Epidermal melanocyte (primary cell): ENCODE results near the gene RNF144B.

ENCODE experiments used
- DNase-seq: peaks from one replicate; pipeline ENCODE4 v3.0.0; 2011; ENCODE audit warnings: low spot score; ENCODE audit not compliant: insufficient read length

RNF144B gene

DNA sequence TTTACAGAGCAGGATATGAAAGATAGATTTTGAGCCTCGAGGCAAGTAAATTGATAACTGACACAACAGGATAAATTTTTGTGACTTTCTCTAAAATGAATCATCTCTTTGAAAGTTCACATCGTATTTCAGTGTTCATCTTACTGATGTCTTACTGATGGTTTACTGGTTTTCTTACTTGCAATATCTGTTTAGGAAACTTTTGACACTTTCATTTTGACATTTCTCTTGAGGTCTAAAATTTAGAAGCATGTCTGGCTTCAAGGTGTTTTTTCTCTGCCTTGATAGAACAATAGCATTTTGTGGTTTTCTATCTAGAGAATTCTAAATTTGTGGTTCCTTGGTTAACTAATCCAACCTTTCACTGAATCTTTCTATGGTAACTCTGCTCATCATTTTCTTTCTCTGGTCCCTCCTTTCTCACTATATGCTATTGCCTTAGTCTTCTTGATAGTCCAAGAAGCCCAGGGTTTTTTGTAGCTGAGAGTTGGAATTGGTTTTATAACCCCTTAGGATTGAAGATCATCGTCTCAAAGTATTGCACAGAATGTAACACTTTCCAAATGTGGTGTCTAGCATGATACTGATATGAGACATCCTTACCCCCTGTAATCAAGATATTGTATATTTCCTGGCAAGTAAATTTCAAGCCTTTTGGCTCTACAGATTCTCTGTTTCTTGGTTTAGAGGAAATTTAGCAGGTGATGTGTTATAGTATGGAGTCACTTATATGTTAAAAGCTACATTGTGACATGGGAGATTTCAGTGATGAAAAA, 98.7 kb downstream of the RNF144B start:
- no peak for DNase-seq

- DNase-seq = no peak
Observed at GRCh38 chr6:18488004-18488403, 100.9 kb downstream of the RNF144B start.

GRCh38 chr6:18488526-18489270, 101.5 kb downstream of the RNF144B start:
- DNase-seq = no peak

DNA sequence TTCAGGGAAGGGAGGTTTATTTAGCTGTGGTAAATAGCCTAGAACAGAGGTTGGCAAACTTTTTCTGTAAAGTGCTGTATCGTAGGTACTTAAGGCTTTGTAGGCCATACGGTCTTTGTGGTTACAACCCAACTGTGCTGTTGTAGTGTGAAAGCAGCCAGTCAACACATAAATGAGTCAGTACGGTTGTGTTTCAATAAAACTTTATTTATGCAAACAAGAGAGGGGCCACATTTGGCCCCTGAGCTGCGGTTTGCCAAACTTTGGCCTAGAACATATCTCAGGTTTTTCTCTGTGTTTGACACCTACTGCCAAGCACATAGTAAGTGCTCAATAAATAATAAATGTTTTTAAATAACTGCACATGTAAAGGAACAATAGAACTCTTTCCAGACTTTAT, 102.2 kb downstream of the RNF144B start:
- no peak for DNase-seq

DNA sequence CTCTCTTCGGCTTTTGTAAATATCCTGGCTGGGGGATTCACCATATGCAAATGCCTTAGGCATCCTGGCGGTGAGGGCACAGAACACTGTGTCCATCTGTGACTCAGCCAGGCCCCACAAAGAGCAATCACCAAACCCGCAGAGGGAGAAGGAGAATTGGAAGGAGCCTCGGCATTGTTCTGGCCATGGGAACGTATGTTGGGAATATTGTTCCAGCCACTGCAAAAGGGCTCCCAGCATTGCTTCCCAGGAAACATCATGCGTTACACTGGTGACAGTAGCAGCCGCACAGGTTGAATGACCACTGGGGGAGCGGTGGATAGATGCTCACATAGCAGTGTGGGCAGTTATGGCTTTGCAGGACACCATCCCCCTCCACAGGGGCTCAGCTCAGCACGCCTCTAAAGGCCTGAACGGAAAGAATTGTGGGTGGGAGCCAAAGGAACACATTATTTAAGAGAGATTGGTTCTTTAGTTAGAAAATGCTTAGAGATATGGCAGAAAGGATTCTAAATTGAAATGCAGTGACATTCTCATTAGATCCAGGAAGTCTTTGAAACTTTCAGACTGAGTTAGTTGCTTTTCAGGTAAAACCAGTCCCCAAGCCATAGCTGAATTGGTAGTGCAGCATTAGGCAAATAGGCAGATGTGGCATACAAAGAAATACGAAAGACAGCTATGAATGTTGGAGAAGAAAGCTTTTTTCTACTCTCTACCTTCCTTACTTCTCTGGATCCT, 104.3 kb downstream of the RNF144B start:
- DNase-seq = no peak

- no peak for DNase-seq
Observed at GRCh38 chr6:18492972-18493371, 105.8 kb downstream of the RNF144B start.

GRCh38 chr6:18493382-18493891, 106.3 kb downstream of the RNF144B start:
- DNase-seq = no peak

- no peak for DNase-seq
Observed at GRCh38 chr6:18493925-18494324, 106.8 kb downstream of the RNF144B start.

GRCh38 chr6:18495236-18495635, 108.1 kb downstream of the RNF144B start:
- DNase-seq = no peak

DNA sequence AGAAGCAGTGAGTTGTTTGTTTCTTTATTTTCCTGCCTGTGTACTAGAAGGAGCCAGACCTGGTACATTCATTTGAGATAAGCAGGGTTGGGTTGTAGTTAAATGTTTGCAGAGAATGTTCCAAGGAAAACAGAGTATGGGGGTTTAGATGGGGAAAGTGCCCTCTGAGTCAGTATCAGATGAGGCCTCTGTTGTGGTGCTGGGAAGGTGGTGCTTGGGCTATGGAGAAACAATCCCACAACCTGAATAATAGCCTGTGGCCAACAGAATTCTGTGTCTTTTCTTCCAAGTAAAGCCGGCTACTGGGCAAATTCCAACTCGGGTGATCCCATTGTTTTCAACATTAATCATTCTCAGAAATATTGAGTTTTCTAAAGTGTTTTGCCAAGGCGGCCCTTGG, 109.3 kb downstream of the RNF144B start:
- DNase-seq = no peak

- no peak for DNase-seq
Observed at GRCh38 chr6:18497006-18497405, 109.9 kb downstream of the RNF144B start.

GRCh38 chr6:18498408-18498807, 111.3 kb downstream of the RNF144B start:
- DNase-seq = no peak

GRCh38 chr6:18500921-18501662, 113.9 kb downstream of the RNF144B start:
- DNase-seq = no peak

- DNase-seq = no peak
Observed at GRCh38 chr6:18501663-18502013, 114.5 kb downstream of the RNF144B start.

GRCh38 chr6:18503206-18503592, 116.0 kb downstream of the RNF144B start:
- DNase-seq = no peak

DNA sequence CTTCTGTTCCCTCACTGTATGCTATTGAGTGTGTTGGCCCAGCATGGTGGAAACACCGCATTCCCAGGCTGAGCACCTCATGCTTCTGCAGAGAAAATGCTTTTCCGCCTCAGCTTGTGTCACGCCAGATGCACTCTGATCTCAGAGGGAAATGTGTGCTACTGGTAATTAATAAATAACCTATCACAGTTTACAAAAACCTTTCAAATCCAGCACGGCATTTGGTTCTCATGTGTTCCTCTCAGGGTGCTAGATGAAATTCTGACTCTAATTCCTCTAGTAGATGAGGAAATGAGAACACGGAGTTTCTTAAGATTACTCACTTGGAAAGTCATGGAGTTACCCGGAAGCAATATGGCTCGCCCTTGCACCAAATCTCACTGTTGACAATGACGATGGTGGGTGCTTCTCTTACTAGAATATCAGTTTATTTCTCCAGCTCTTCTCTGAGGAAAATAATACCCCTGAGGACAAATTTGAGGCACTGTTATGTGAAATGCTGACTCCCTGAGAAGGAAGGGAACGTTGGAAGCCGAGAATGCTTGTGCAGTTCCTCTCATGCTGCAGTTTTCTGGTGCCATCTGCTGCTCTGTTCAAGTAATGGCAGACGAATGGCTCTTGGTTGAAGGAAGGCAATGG, 116.6 kb downstream of the RNF144B start:
- DNase-seq = no peak

DNA sequence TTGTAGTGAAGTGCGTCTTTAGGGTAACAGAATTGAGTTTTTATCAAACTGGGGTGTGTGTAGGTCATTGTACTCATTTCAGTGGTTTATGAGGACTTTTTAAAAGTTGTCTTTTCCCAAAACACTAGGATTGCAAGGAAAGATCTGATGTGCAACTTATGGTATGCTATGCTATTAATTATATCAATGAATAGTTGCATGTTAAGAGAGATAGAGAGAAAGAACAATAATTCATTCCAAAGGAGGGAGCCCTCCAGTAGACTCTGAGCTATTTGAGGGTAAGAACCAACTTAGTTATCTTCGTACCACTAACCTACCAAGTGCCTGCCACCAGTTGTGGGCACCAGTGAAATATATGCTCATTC, 117.1 kb downstream of the RNF144B start:
- DNase-seq = no peak

- no peak for DNase-seq
Observed at GRCh38 chr6:18506382-18507017, 119.3 kb downstream of the RNF144B start.

DNA sequence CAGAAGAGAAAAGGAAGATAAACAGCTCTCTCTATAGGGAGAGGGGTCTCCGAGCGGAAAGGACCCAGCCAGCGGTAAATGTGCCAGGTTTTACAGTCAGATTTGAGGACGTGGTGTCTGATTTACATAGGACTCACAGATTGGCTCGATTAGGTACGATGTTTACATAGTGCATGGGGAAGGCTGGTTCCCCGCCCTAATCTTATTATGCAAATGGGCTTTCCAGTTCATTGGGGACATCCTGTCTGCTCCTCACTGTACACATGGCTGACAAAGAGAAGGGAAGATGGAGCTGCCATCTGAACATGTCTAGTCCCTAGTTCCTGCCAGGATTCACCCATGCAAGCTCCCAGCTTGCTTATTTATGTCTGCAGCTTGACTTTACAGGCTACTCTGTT, 119.9 kb downstream of the RNF144B start:
- DNase-seq = no peak

- DNase-seq = no peak
Observed at GRCh38 chr6:18507561-18507960, 120.4 kb downstream of the RNF144B start.
